HepG2 (cell line): ENCODE measurements around the gene CCDC142. TPM values are rescaled to one million over a fixed set of nuclear protein-coding genes. Genes with fewer than 3 reads are reported as not detected.

Experiments used
- HDAC6 ChIP-seq: fragments of 200-600 bp; sonication (generic); IDR thresholded peaks from 2 replicates; pipeline ENCODE4 v1.7.0; 2017; ENCODE audit warnings: mild to moderate bottlenecking, antibody characterized with exemption, low read length, low read depth
- KLF12 ChIP-seq: sonication (generic); formaldehyde crosslinking; IDR thresholded peaks from 2 replicates; pipeline ENCODE4 v1.4.0; 2020; ENCODE audit warnings: missing genetic modification reagents, borderline replicate concordance
- RELA ChIP-seq: sonication (generic); formaldehyde crosslinking; IDR thresholded peaks from 2 replicates; pipeline ENCODE4 v1.4.0; 2020; ENCODE audit warnings: missing genetic modification reagents
- SP140L ChIP-seq: sonication (generic); formaldehyde crosslinking; IDR thresholded peaks from 2 replicates; pipeline ENCODE4 v1.4.0; 2020; ENCODE audit warnings: missing genetic modification reagents, borderline replicate concordance
- SRF ChIP-seq: IDR thresholded peaks from 2 replicates; pipeline ENCODE4 v1.6.1; 2011; ENCODE audit warnings: mild to moderate bottlenecking, low read depth, low read length, moderate library complexity
- THAP11 ChIP-seq: IDR thresholded peaks from 2 replicates; pipeline ENCODE4 v1.6.1; 2016; ENCODE audit warnings: missing biosample characterization, missing genetic modification reagents
- TMF1 ChIP-seq: sonication (generic); formaldehyde crosslinking; IDR thresholded peaks from 2 replicates; pipeline ENCODE4 v1.8.1; 2022; ENCODE audit warnings: low read depth, missing genetic modification reagents
- TP53 ChIP-seq: sonication (generic); formaldehyde crosslinking; conservative IDR thresholded peaks from 2 replicates; pipeline ENCODE4 v1.4.0; 2020; ENCODE audit warnings: missing genetic modification reagents
- ZFP36L2 ChIP-seq: sonication (generic); formaldehyde crosslinking; IDR thresholded peaks from 2 replicates; pipeline ENCODE4 v1.4.0; 2020; ENCODE audit warnings: missing genetic modification reagents
- ZNF10 ChIP-seq: sonication (generic); formaldehyde crosslinking; IDR thresholded peaks from 2 replicates; pipeline ENCODE4 v1.4.0; 2020; ENCODE audit warnings: mild to moderate bottlenecking, low read depth, missing genetic modification reagents, borderline replicate concordance
- ZNF343 ChIP-seq: sonication (generic); formaldehyde crosslinking; IDR thresholded peaks from 2 replicates; pipeline ENCODE4 v1.4.0; 2020; ENCODE audit warnings: mild to moderate bottlenecking, missing genetic modification reagents
- ZNF672 ChIP-seq: sonication (generic); formaldehyde crosslinking; IDR thresholded peaks from 2 replicates; pipeline ENCODE4 v1.8.1; 2022; ENCODE audit warnings: missing genetic modification reagents
- polyA plus RNA-seq, 8 experiments: library from polyadenylated mRNA; depleted of rRNA in 3 of 8; stranded (reverse) in 7 of 8; unstranded in 1 of 8; fragments of >200 nt; fragmentation: Illumina TruSeq in 4 of 8; extraction: Trizol in 4 of 8; gene quantifications; 2 replicates each; pipeline versions ENCODE4 v1.2.1 to v1.2.3, GENCODE V29; 2011 to 2016; ENCODE audit warnings: low read depth in 4 of 8, missing spikeins in 1 of 8, mixed read lengths in 1 of 8; ENCODE audit not compliant: insufficient read depth in 1 of 8
- total RNA-seq, 5 experiments: library from RNA; depleted of rRNA; stranded (reverse); fragments of >200 nt; fragmentation: Illumina TruSeq; extraction: Trizol; gene quantifications; 2 replicates each; pipeline ENCODE4 v1.2.3, GENCODE V29; 2016; ENCODE audit warnings: low read depth in 1 of 5
- TF ChIP-seq, protein P1 (sequence below): sonication (generic); formaldehyde crosslinking; IDR thresholded peaks from 2 replicates; pipeline ENCODE4 v1.4.0; 2020; ENCODE audit warnings: mild to moderate bottlenecking, missing genetic modification reagents, borderline replicate concordance
- TF ChIP-seq, protein P2 (sequence below): sonication (generic); formaldehyde crosslinking; IDR thresholded peaks from 2 replicates; pipeline ENCODE4 v1.8.1; 2023; ENCODE audit warnings: mild to moderate bottlenecking, missing genetic modification reagents
- TF ChIP-seq, protein P3 (sequence below), 2 experiments: sonication (generic) in 1 of 2; formaldehyde crosslinking in 1 of 2; IDR thresholded peaks; 2 replicates each; pipeline versions ENCODE4 v1.4.0 to v1.6.1; 2016 to 2020; ENCODE audit warnings: borderline replicate concordance in 1 of 2, low read depth in 1 of 2, mild to moderate bottlenecking in 1 of 2, missing genetic modification reagents in 1 of 2
- TF ChIP-seq, protein P4 (sequence below), 2 experiments: fragments of 450-650 bp in 1 of 2; sonication (generic) in 1 of 2; formaldehyde crosslinking; IDR thresholded peaks; 2 replicates each; pipeline versions ENCODE4 v1.5.0 to v1.8.0; 2020 to 2022; ENCODE audit warnings: mild to moderate bottlenecking in 1 of 2, missing genetic modification reagents in 1 of 2

CCDC142 gene
- total and polyA plus RNA-seq, 2 of the 13 experiments (the other 11 are each of a cell fraction or from before 2014, with no cell fraction given), result 14.7 to 30.4 TPM

DNA sequence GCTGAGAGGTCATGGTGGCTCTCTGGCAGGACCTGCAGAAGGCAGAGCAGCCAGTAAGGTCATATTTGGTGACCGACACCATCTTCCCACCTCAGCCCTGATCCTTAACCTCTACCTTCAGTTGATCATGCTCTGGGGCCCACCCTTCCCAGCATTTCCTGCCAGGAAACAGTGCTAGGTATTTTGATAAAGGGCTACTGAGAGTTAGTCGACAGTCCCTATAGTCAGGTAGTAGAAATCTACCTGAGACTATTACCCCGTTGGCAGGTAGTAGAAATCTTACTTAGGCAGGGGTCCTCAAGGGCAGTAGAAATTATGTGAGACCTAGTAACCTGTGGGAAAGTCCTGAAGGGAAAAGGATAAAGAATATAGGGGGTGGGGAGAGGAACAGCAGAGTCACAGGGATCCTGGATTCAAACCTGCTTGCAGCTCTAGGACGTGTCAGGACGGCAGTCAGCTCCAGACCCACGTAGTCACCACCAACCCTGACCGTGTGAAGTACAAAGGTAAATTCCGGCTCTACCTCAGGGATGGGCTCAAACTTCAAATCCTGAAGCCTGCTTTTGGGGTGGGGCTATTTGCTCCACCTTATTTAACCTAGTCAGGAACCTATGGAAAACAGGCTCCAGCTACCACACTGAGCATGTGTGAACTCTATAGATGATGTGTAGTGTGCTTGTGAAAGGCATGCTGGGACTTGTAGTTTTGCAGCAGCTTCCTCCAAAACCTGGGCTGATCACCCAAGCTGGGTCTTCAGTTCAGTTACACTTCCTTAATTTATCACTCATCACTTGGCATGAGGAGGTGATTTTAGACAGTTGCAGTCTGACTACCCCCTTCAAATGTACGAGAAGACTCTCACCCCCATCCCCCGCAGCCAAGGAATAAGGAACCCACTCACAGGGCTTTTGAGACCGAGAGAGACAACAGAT is 43.2 kb upstream of the CCDC142 start, which contains the start of gene DQX1 (continued):
- TF ChIP-seq, protein P1, sequence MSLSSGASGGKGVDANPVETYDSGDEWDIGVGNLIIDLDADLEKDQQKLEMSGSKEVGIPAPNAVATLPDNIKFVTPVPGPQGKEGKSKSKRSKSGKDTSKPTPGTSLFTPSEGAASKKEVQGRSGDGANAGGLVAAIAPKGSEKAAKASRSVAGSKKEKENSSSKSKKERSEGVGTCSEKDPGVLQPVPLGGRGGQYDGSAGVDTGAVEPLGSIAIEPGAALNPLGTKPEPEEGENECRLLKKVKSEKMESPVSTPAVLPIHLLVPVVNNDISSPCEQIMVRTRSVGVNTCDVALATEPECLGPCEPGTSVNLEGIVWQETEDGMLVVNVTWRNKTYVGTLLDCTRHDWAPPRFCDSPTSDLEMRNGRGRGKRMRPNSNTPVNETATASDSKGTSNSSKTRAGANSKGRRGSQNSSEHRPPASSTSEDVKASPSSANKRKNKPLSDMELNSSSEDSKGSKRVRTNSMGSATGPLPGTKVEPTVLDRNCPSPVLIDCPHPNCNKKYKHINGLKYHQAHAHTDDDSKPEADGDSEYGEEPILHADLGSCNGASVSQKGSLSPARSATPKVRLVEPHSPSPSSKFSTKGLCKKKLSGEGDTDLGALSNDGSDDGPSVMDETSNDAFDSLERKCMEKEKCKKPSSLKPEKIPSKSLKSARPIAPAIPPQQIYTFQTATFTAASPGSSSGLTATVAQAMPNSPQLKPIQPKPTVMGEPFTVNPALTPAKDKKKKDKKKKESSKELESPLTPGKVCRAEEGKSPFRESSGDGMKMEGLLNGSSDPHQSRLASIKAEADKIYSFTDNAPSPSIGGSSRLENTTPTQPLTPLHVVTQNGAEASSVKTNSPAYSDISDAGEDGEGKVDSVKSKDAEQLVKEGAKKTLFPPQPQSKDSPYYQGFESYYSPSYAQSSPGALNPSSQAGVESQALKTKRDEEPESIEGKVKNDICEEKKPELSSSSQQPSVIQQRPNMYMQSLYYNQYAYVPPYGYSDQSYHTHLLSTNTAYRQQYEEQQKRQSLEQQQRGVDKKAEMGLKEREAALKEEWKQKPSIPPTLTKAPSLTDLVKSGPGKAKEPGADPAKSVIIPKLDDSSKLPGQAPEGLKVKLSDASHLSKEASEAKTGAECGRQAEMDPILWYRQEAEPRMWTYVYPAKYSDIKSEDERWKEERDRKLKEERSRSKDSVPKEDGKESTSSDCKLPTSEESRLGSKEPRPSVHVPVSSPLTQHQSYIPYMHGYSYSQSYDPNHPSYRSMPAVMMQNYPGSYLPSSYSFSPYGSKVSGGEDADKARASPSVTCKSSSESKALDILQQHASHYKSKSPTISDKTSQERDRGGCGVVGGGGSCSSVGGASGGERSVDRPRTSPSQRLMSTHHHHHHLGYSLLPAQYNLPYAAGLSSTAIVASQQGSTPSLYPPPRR (CRISPR knock-in tag), result no peak; the same call in 1 of the 2 replicates
- TF ChIP-seq, protein P2, sequence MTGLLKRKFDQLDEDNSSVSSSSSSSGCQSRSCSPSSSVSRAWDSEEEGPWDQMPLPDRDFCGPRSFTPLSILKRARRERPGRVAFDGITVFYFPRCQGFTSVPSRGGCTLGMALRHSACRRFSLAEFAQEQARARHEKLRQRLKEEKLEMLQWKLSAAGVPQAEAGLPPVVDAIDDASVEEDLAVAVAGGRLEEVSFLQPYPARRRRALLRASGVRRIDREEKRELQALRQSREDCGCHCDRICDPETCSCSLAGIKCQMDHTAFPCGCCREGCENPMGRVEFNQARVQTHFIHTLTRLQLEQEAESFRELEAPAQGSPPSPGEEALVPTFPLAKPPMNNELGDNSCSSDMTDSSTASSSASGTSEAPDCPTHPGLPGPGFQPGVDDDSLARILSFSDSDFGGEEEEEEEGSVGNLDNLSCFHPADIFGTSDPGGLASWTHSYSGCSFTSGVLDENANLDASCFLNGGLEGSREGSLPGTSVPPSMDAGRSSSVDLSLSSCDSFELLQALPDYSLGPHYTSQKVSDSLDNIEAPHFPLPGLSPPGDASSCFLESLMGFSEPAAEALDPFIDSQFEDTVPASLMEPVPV, result no peak; the same call in 1 of the 2 replicates
- TF ChIP-seq TP53 (no peak), KLF12 (CRISPR knock-in tag) (peak; percentile 55; the same call in 1 of the 2 replicates), SP140L (CRISPR knock-in tag) (no peak), THAP11 (CRISPR knock-in tag) (peak; percentile 99), RELA (CRISPR knock-in tag) (no peak), ZNF672 (CRISPR knock-in tag) (no peak), TMF1 (CRISPR knock-in tag) (no peak), ZFP36L2 (CRISPR knock-in tag) (no peak), HDAC6 (no peak), ZNF343 (CRISPR knock-in tag) (0 out of 2 replicates have a peak, but pooled peaks have one; percentile 27), SRF (no peak), ZNF10 (CRISPR knock-in tag) (no peak)
- TF ChIP-seq, protein P3, sequence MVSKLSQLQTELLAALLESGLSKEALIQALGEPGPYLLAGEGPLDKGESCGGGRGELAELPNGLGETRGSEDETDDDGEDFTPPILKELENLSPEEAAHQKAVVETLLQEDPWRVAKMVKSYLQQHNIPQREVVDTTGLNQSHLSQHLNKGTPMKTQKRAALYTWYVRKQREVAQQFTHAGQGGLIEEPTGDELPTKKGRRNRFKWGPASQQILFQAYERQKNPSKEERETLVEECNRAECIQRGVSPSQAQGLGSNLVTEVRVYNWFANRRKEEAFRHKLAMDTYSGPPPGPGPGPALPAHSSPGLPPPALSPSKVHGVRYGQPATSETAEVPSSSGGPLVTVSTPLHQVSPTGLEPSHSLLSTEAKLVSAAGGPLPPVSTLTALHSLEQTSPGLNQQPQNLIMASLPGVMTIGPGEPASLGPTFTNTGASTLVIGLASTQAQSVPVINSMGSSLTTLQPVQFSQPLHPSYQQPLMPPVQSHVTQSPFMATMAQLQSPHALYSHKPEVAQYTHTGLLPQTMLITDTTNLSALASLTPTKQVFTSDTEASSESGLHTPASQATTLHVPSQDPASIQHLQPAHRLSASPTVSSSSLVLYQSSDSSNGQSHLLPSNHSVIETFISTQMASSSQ (IDR thresholded peaks at IDR 0.05; ENCODE audit: low read depth), result 0 out of 2 replicates have a peak, but pooled peaks have one; percentile 21
- TF ChIP-seq, protein P3 (CRISPR knock-in tag; IDR thresholded peaks at IDR 0.05; ENCODE audit: borderline replicate concordance), result no peak
- TF ChIP-seq, protein P4, sequence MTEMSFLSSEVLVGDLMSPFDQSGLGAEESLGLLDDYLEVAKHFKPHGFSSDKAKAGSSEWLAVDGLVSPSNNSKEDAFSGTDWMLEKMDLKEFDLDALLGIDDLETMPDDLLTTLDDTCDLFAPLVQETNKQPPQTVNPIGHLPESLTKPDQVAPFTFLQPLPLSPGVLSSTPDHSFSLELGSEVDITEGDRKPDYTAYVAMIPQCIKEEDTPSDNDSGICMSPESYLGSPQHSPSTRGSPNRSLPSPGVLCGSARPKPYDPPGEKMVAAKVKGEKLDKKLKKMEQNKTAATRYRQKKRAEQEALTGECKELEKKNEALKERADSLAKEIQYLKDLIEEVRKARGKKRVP (CRISPR knock-in tag; IDR thresholded peaks at IDR 0.05), result no peak; a peak in 1 of 4 replicates
